Suprapubic skin (tissue), 4 donors: ENCODE measurements around the gene CEP170B.

Source experiments
- CTCF ChIP-seq, 2 donors: fragments of 200-600 bp in 1 of 2; fragments of 450-650 bp in 1 of 2; sonication (generic) in 1 of 2; IDR thresholded peaks; one replicate each; pipeline ENCODE4 v1.5.1; 2016 to 2019; ENCODE audit warnings: antibody characterized with exemption in 2 of 2, mild to moderate bottlenecking in 1 of 2, moderate library complexity in 1 of 2
- EP300 ChIP-seq: sonication (generic); formaldehyde crosslinking; IDR thresholded peaks from one replicate; pipeline ENCODE4 v1.6.1; 2017; ENCODE audit warnings: antibody characterized with exemption
- POLR2A ChIP-seq, 2 donors: fragments of 450-650 bp; IDR thresholded peaks; one replicate each; pipeline ENCODE4 v1.6.1; 2017; ENCODE audit warnings: antibody characterized with exemption in 2 of 2, mild to moderate bottlenecking in 2 of 2, moderate library complexity in 2 of 2
- POLR2AphosphoS5 ChIP-seq, 3 donors: sonication (generic); formaldehyde crosslinking; IDR thresholded peaks; one replicate each; pipeline ENCODE4 v1.6.1; 2017; ENCODE audit warnings: antibody characterized with exemption in 3 of 3

GRCh38 chr14:104856157-104856868 is 8.8 kb upstream of the CEP170B start:
- TF ChIP-seq CTCF (IDR thresholded peaks at IDR 0.05) (no peak), POLR2A (IDR thresholded peaks at IDR 0.05) (no peak), POLR2AphosphoS5 (IDR thresholded peaks at IDR 0.05) (no peak), EP300 (no peak)
